ENCODE data around the gene GPC6.

DNA sequence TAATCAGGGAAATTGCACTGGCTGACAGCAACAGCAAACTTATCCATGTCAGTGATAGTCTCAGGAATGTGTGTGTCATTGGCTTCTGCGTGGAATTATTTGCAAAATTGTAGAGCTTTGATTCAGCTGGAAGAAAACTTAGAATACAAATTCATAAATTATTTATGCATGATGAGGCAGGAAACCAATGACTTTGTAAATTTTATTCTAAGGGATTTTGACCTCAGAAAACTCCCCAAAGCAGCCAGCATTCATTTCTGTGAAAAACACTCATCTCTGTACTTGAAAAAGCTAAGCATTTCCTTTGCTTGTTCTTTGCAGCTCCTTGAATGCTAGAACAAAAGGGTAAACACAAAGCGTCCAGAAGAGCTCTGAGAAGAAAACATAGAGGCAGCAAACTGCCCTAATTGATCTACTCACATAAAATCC is 1090.5 kb downstream of the GPC6 start:
- no peak for TF ChIP-seq EP300 (IDR thresholded peaks at IDR 0.05)
- TF ChIP-seq POLR2AphosphoS5 (IDR thresholded peaks at IDR 0.05), result no peak
- TF ChIP-seq CTCF (IDR thresholded peaks at IDR 0.05), result no peak

Data from suprapubic skin (tissue), 4 donors.